C4-2B (cell line): ENCODE measurements around the gene MEGF11.

ENCODE experiments used
- CTCF ChIP-seq: fragments of 450-650 bp; conservative IDR thresholded peaks from 2 replicates; pipeline ENCODE4 v1.5.1; 2017; ENCODE audit warnings: mild to moderate bottlenecking
- ZFX ChIP-seq: fragments of 450-650 bp; IDR thresholded peaks from 2 replicates; pipeline ENCODE4 v1.6.1; 2017

GRCh38 chr15:65952391-65953053 lies 301.0 kb downstream of the MEGF11 start:
- TF ChIP-seq CTCF (no peak), ZFX (no peak)
